Psoas muscle (tissue), 8 donors: ENCODE data around the gene INPP5J. TPM values are rescaled to one million over a fixed set of nuclear protein-coding genes. Genes with fewer than 3 reads are reported as not detected.

Source experiments
- ATAC-seq, 4 donors: fragments of 200-7000 bp; cut with Tn5 transposase; one replicate each; pipeline ENCODE4 v1.9.1; 2020; ENCODE audit warnings: moderate library complexity in 3 of 4, mild to moderate bottlenecking in 2 of 4
- DNase-seq, 2 donors: peaks; one replicate each; pipeline ENCODE4 v3.0.0-alpha.2; 2020
- H3K27ac ChIP-seq: fragments of 200-600 bp; one replicate; pipeline ENCODE4 v1.8.0; 2022
- H3K27me3 ChIP-seq, 3 donors: fragments of 200-600 bp in 1 of 3; one replicate each; pipeline versions ENCODE4 v1.6.1 to v1.8.0; 2013 to 2022; ENCODE audit warnings: low read length in 2 of 3, mild to moderate bottlenecking in 2 of 3, moderate library complexity in 1 of 3; ENCODE audit not compliant: insufficient read depth in 3 of 3
- H3K36me3 ChIP-seq, 2 donors: fragments of 200-600 bp in 1 of 2; one replicate each; pipeline versions ENCODE4 v1.6.1 to v1.8.0; 2013 to 2022; ENCODE audit warnings: low read depth in 1 of 2, mild to moderate bottlenecking in 1 of 2, moderate library complexity in 1 of 2; ENCODE audit not compliant: insufficient read depth in 1 of 2
- H3K4me1 ChIP-seq: fragments of 200-600 bp; one replicate; pipeline ENCODE4 v1.8.0; 2022
- H3K4me3 ChIP-seq: fragments of 200-600 bp; one replicate; pipeline ENCODE4 v1.8.0; 2022; ENCODE audit warnings: mild to moderate bottlenecking
- H3K9me3 ChIP-seq: fragments of 200-600 bp; one replicate; pipeline ENCODE4 v1.8.0; 2022
- CTCF ChIP-seq: fragments of 200-600 bp; IDR thresholded peaks from one replicate; pipeline ENCODE4 v1.8.0; 2022; ENCODE audit warnings: antibody characterized with exemption
- WGBS, 3 donors: extraction: QIAGEN DNeasy Blood & Tissue Kit; methylation state at CpG; one replicate each; pipeline versions ENCODE4 v1.1.6 to v1.1.7; 2013; 5-methylcytosine and 5-hydroxymethylcytosine counted together
- intact Hi-C, 2 donors: fragments of 100-400 bp; cut with DNase I; formaldehyde crosslinking; loops; one replicate each; pipeline versions ENCODE4 v1.11.0 to v1.14.2; 2022
- polyA plus RNA-seq, 3 donors: library from polyadenylated mRNA; stranded (reverse); fragments of 200-250 nt; gene quantifications; one replicate each; pipeline ENCODE4 v1.2.3, GENCODE V29; 2013
- total RNA-seq, 4 donors: library from RNA; stranded (reverse); fragmentation: NEBNext Ultra II Directional in 2 of 4; extraction: Animal tissue kit (Norgen Biotek cat#: 25700) in 2 of 4; gene quantifications; one replicate each; pipeline versions ENCODE4 v1.2.1 to v1.2.4, GENCODE V29; 2021 to 2023
- donor health status: healthy with polysubstance abuse.
- donor health status: DM: no; HTN: no; CAD: no; lungs with moderate emphysema.
- donor health status: Bipolar disorder and iron deficiency.
- donor health status: healthy.
- donor health status: DM: yes; HTN: yes; CAD: no.
- donor health status: DM: no; HTN: no; CAD: no.
- donor health status: DM: no; HTN: no; CAD: no.
- donor health status: DM: yes; HTN: yes; CAD: no.

The INPP5J gene
- total and polyA plus RNA-seq, 7 donors, result 0.14 to 4.4 (median 1.3) TPM

- intact Hi-C loops, result loop anchor here in 1 of 2 donors (10.0 kb wide), 1 partner anchor 377 kb away; no protein-coding TSS in a partner anchor
- 83 to 88% (median 88%) methylated on average over 4 of the region's 4 CpGs for WGBS, 3 donors
- DNase-seq (no peak), ATAC-seq (no peak)
- Histone ChIP-seq H3K27ac (no peak overlapping the region), H3K9me3 (no peaks in the 10 kb centered on the region), H3K27me3 (peaks cover 0 to 4% (median 0%) of the 10 kb centered on the region in 3 donors), H3K4me1 (no peaks in the 10 kb centered on the region), H3K4me3 (no peak overlapping the region), H3K36me3 (no peaks in the 10 kb centered on the region)
- TF ChIP-seq CTCF, result no peak
These were observed 19.5 kb downstream of the INPP5J start for GRCh38 chr22:31142285-31142684.

GRCh38 chr22:31143038-31143437, 20.3 kb downstream of the INPP5J start:
- ATAC-seq (no peak), DNase-seq (no peak)

GRCh38 chr22:31143537-31143936, 20.8 kb downstream of the INPP5J start:
- intact Hi-C loops, result loop anchor here in 1 of 2 donors (10.0 kb wide), 1 partner anchor 379 kb away; no protein-coding TSS in a partner anchor
- H3K27ac ChIP-seq, result no peak overlapping the region

More at GRCh38 chr22:31143038-31143437, 20.3 kb downstream of the INPP5J start:
- 45 to 81% (median 50%) methylated on average over 3 of the region's 3 CpGs for WGBS, 3 donors
- no peak for TF ChIP-seq CTCF
- no peak overlapping the region for H3K27ac ChIP-seq
- no peaks in the 10 kb centered on the region for H3K36me3 ChIP-seq
- H3K4me1 ChIP-seq, result no peaks in the 10 kb centered on the region
- no peaks in the 10 kb centered on the region for H3K9me3 ChIP-seq
- H3K27me3 ChIP-seq, result peaks cover 0 to 4% (median 0%) of the 10 kb centered on the region in 3 donors
- H3K4me3 ChIP-seq, result no peak overlapping the region
- intact Hi-C loops, result loop anchor here in 1 of 2 donors (10.0 kb wide), 1 partner anchor 378 kb away; no protein-coding TSS in a partner anchor

GRCh38 chr22:31144223-31144622, 21.5 kb downstream of the INPP5J start:
- H3K4me3 ChIP-seq, result no peak overlapping the region
- no peaks in the 10 kb centered on the region for H3K36me3 ChIP-seq
- H3K27me3 ChIP-seq, result peaks cover 0 to 4% (median 0%) of the 10 kb centered on the region in 3 donors
- no peaks in the 10 kb centered on the region for H3K4me1 ChIP-seq
- intact Hi-C loops, result loop anchor here in 1 of 2 donors (10.0 kb wide), 1 partner anchor 379 kb away; no protein-coding TSS in a partner anchor
- no peak for ATAC-seq
- H3K27ac ChIP-seq, result no peak overlapping the region
- no peak for TF ChIP-seq CTCF
- no peak for DNase-seq
- H3K9me3 ChIP-seq, result no peaks in the 10 kb centered on the region

More at GRCh38 chr22:31143537-31143936, 20.8 kb downstream of the INPP5J start:
- H3K4me3 ChIP-seq, result no peak overlapping the region
- WGBS, 3 donors, result 63 to 71% (median 65%) methylated on average over 3 of the region's 3 CpGs
- peaks cover 0 to 4% (median 0%) of the 10 kb centered on the region in 3 donors for H3K27me3 ChIP-seq
- ATAC-seq (peak in 1 of 4 donors; percentile 31), DNase-seq (no peak)
- no peaks in the 10 kb centered on the region for H3K36me3 ChIP-seq
- no peaks in the 10 kb centered on the region for H3K4me1 ChIP-seq
- TF ChIP-seq CTCF, result no peak
- no peaks in the 10 kb centered on the region for H3K9me3 ChIP-seq

- TF ChIP-seq CTCF, result no peak
- DNase-seq, result no peak
- no peaks in the 10 kb centered on the region for H3K9me3 ChIP-seq
- H3K27ac ChIP-seq, result peak overlapping the region; percentile 53
- no peak overlapping the region for H3K4me3 ChIP-seq
- H3K4me1 ChIP-seq, result no peaks in the 10 kb centered on the region
- intact Hi-C loops, result loop anchor here (2.0 to 10.0 kb wide), 6 partner anchors 36 to 384 kb away; partner anchors contain the start of gene SELENOM (in 1 of the 2)
- no peaks in the 10 kb centered on the region for H3K27me3 ChIP-seq
- 68 to 79% (median 77%) methylated on average over 1 of the region's 1 CpG for WGBS, 3 donors
- H3K36me3 ChIP-seq, result no peaks in the 10 kb centered on the region
- peak; percentile 30 to 46 (median 32) for ATAC-seq
These were observed 25.7 kb downstream of the INPP5J start for GRCh38 chr22:31148488-31148887.
